ENCODE results near the gene IHH. TPM values are rescaled to one million over a fixed set of nuclear protein-coding genes. Genes with fewer than 3 reads are reported as not detected.

Gene IHH
- not detected for polyA plus RNA-seq (2012; ENCODE audit: insufficient read depth, insufficient read length, low read depth)

GRCh38 chr2:219060821-219061791 is at the start of gene IHH:
IHH (minus strand) TSS chr2:219060921; CDS start chr2:219060467, 454 bp downstream.
- H3K27me3 ChIP-seq: peaks cover 70% of the 10 kb centered on the region
- no peaks in the 10 kb centered on the region for H3K9me3 ChIP-seq
- no peak for TF ChIP-seq CTCF (IDR thresholded peaks at IDR 0.05; ENCODE audit: low read depth, low read length)
- H3K36me3 ChIP-seq: no peaks in the 10 kb centered on the region
- H3K4me3 ChIP-seq (ENCODE audit: low read depth, low read length): no peak within 1 kb of the TSS
- H3K4me1 ChIP-seq: peaks cover 2% of the 10 kb centered on the region; the same call in 1 of the 2 replicates
- DNase-seq: peak; percentile 43

- no peak overlapping the region for H3K4me3 ChIP-seq (ENCODE audit: low read depth, low read length)
- H3K36me3 ChIP-seq: no peaks in the 10 kb centered on the region
- no peaks in the 10 kb centered on the region for H3K27me3 ChIP-seq
- DNase-seq: no peak
- no peak for TF ChIP-seq CTCF (IDR thresholded peaks at IDR 0.05; ENCODE audit: low read depth, low read length)
- no peaks in the 10 kb centered on the region for H3K4me1 ChIP-seq
- no peaks in the 10 kb centered on the region for H3K9me3 ChIP-seq
These were observed 48.8 kb upstream of the IHH start for GRCh38 chr2:219109471-219109870.

- no peaks in the 10 kb centered on the region for H3K36me3 ChIP-seq
- no peak for DNase-seq
- H3K4me3 ChIP-seq (ENCODE audit: low read depth, low read length): no peak overlapping the region
- H3K27me3 ChIP-seq: no peaks in the 10 kb centered on the region
- H3K9me3 ChIP-seq: no peaks in the 10 kb centered on the region
- no peaks in the 10 kb centered on the region for H3K4me1 ChIP-seq
- TF ChIP-seq CTCF (IDR thresholded peaks at IDR 0.05; ENCODE audit: low read depth, low read length): no peak
These were observed 47.0 kb upstream of the IHH start for GRCh38 chr2:219107758-219108157.

- Histone ChIP-seq H3K4me3 (ENCODE audit: low read depth, low read length) (no peak overlapping the region), H3K36me3 (no peaks in the 10 kb centered on the region)
- TF ChIP-seq CTCF (IDR thresholded peaks at IDR 0.05; ENCODE audit: low read depth, low read length): no peak
These were observed 45.5 kb upstream of the IHH start for GRCh38 chr2:219106251-219106650.

GRCh38 chr2:219104107-219105035 is 43.6 kb upstream of the IHH start:
- Histone ChIP-seq H3K4me3 (ENCODE audit: low read depth, low read length) (no peak overlapping the region), H3K9me3 (no peaks in the 10 kb centered on the region), H3K36me3 (no peaks in the 10 kb centered on the region), H3K27me3 (no peaks in the 10 kb centered on the region), H3K4me1 (no peaks in the 10 kb centered on the region)
- TF ChIP-seq CTCF (IDR thresholded peaks at IDR 0.05; ENCODE audit: low read depth, low read length): peak; percentile 98
- peak; percentile 40 for DNase-seq

More at GRCh38 chr2:219106251-219106650, 45.5 kb upstream of the IHH start:
- no peaks in the 10 kb centered on the region for H3K27me3 ChIP-seq
- no peak for DNase-seq
- no peaks in the 10 kb centered on the region for H3K9me3 ChIP-seq
- no peaks in the 10 kb centered on the region for H3K4me1 ChIP-seq

All from BE2C (cell line).